CD8-positive, alpha-beta memory T cell (primary cell): ENCODE measurements around the gene RPA1. TPM values are rescaled to one million over a fixed set of nuclear protein-coding genes. Genes with fewer than 3 reads are reported as not detected.
"Not testable (repeated sequence)": the region's sequence is repeated elsewhere in the genome, so short reads cannot be mapped to it uniquely, and the experiment has no call there.

Source experiments
- CTCF ChIA-PET: fragments of 350-600 bp; sonication (Branson Sonifier 250); formaldehyde crosslinking; loops from one replicate; lab custom pipeline; 2021; ENCODE audit warnings: antibody characterized with exemption; lab: Charles Lee
- POLR2A ChIA-PET: fragments of 350-600 bp; sonication (Branson Sonifier 250); formaldehyde crosslinking; loops from one replicate; lab custom pipeline; 2021; ENCODE audit warnings: antibody characterized with exemption; lab: Charles Lee
- DNase-seq, 5 donors: peaks; one replicate each; pipeline versions ENCODE4 v3.0.0 to v3.0.0-alpha.2; 2020 to 2022; ENCODE audit warnings: mixed read lengths in 1 of 5
- H3K27ac ChIP-seq: one replicate; pipeline ENCODE4 v1.7.0; 2013; ENCODE audit warnings: low read depth, mild to moderate bottlenecking, low read length, moderate library complexity
- H3K27me3 ChIP-seq: 2 replicates; pipeline ENCODE4 v1.7.0; 2013; ENCODE audit warnings: low read length, mild to moderate bottlenecking; ENCODE audit not compliant: insufficient read depth, poor library complexity, severe bottlenecking
- H3K36me3 ChIP-seq: 2 replicates; pipeline ENCODE4 v1.7.0; 2013; ENCODE audit warnings: mild to moderate bottlenecking, low read length, moderate library complexity; ENCODE audit not compliant: insufficient read depth
- H3K4me1 ChIP-seq: 2 replicates; pipeline ENCODE4 v1.7.0; 2013; ENCODE audit warnings: mild to moderate bottlenecking, low read length, moderate library complexity; ENCODE audit not compliant: insufficient read depth
- H3K4me3 ChIP-seq: 2 replicates; pipeline ENCODE4 v1.7.0; 2013; ENCODE audit warnings: mild to moderate bottlenecking, low read length
- H3K9me3 ChIP-seq: 2 replicates; pipeline ENCODE4 v1.7.0; 2013; ENCODE audit warnings: mild to moderate bottlenecking, low read length
- H3K27ac Mint-ChIP-seq, 8 donors: one replicate each; pipeline ENCODE4 v1.8.0; 2020 to 2021; ENCODE audit warnings: mixed read lengths in 8 of 8, mild to moderate bottlenecking in 6 of 8, inconsistent platforms in 3 of 8, moderate library complexity in 3 of 8
- H3K27me3 Mint-ChIP-seq, 2 donors: one replicate each; pipeline ENCODE4 v1.8.0; 2020 to 2021; ENCODE audit warnings: mixed read lengths in 2 of 2, mild to moderate bottlenecking in 1 of 2, moderate library complexity in 1 of 2
- H3K36me3 Mint-ChIP-seq, 3 donors: one replicate each; pipeline ENCODE4 v1.8.0; 2020 to 2021; ENCODE audit warnings: mixed read lengths in 3 of 3, inconsistent platforms in 1 of 3, mild to moderate bottlenecking in 1 of 3
- H3K4me1 Mint-ChIP-seq, 3 donors: one replicate each; pipeline ENCODE4 v1.8.0; 2020 to 2021; ENCODE audit warnings: mixed read lengths in 3 of 3, inconsistent platforms in 1 of 3, mild to moderate bottlenecking in 1 of 3
- H3K4me3 Mint-ChIP-seq, 7 donors: one replicate each; pipeline ENCODE4 v1.8.0; 2020 to 2021; ENCODE audit warnings: mixed read lengths in 7 of 7, mild to moderate bottlenecking in 6 of 7, moderate library complexity in 4 of 7, inconsistent platforms in 2 of 7
- H3K9me3 Mint-ChIP-seq, 5 donors: one replicate each; pipeline ENCODE4 v1.8.0; 2020 to 2022; ENCODE audit warnings: mixed read lengths in 5 of 5, mild to moderate bottlenecking in 3 of 5, moderate library complexity in 2 of 5, inconsistent platforms in 1 of 5
- polyA plus RNA-seq: library from polyadenylated mRNA; unstranded; fragments of 300-500 nt; fragmentation: Illumina TruSeq; gene quantifications from one replicate; pipeline ENCODE4 v1.2.3, GENCODE V29; 2021
- total RNA-seq, 2 experiments: library from RNA; stranded (reverse); gene quantifications; one replicate each; pipeline ENCODE4 v1.2.3, GENCODE V29; 2021

The RPA1 gene
- total and polyA plus RNA-seq, 3 experiments from 2014 or later: 92.3 to 192 (median 168) TPM

- H3K27me3 Mint-ChIP-seq: no peaks in the 10 kb centered on the region
- H3K4me1 ChIP-seq: no peaks in the 10 kb centered on the region
Observed at GRCh38 chr17:1802429-1802828, 27.4 kb upstream of the RPA1 start.

GRCh38 chr17:1803280-1803679 lies 26.5 kb upstream of the RPA1 start:
- peaks cover 23% of the 10 kb centered on the region for H3K36me3 ChIP-seq
- Mint-ChIP-seq H3K4me1 (no peaks in the 10 kb centered on the region), H3K27ac (peak overlapping the region in 2 of 8 donors; percentile 40 to 67), H3K4me3 (no peak overlapping the region), H3K36me3 (peaks cover 0 to 57% (median 11%) of the 10 kb centered on the region in 3 donors), H3K9me3 (no peaks in the 10 kb centered on the region), H3K27me3 (no peaks in the 10 kb centered on the region)
- ChIA-PET CTCF (interaction anchor here (0.7 kb wide), 1 partner anchor 82 kb away, joined by 3 read pairs; no protein-coding TSS in a partner anchor), POLR2A (interaction anchor here (0.6 kb wide), 1 partner anchor 11 kb away, joined by 3 read pairs; no protein-coding TSS in a partner anchor)
- H3K27me3 ChIP-seq: no peaks in the 10 kb centered on the region
- no peak overlapping the region for H3K4me3 ChIP-seq
- no peak for DNase-seq
- H3K27ac ChIP-seq: no peak overlapping the region
- no peaks in the 10 kb centered on the region for H3K9me3 ChIP-seq
- no peaks in the 10 kb centered on the region for H3K4me1 ChIP-seq

More at GRCh38 chr17:1802429-1802828, 27.4 kb upstream of the RPA1 start:
- Mint-ChIP-seq H3K9me3 (no peaks in the 10 kb centered on the region), H3K36me3 (peaks cover 0 to 54% (median 9%) of the 10 kb centered on the region in 3 donors), H3K27ac (no peak overlapping the region), H3K4me3 (no peak overlapping the region), H3K4me1 (peaks cover under 1 to 2% (median under 1%) of the 10 kb centered on the region in 3 donors)
- H3K4me3 ChIP-seq: no peak overlapping the region
- H3K9me3 ChIP-seq: no peaks in the 10 kb centered on the region
- H3K36me3 ChIP-seq: peaks cover 19% of the 10 kb centered on the region
- no peak overlapping the region for H3K27ac ChIP-seq
- CTCF ChIA-PET: no interaction called here
- DNase-seq: no peak
- POLR2A ChIA-PET: interaction anchor here (1.1 kb wide), 1 partner anchor 11 kb away, joined by 4 read pairs; no protein-coding TSS in a partner anchor
- H3K27me3 ChIP-seq: no peaks in the 10 kb centered on the region

GRCh38 chr17:1807890-1808289 lies 21.9 kb upstream of the RPA1 start:
- H3K4me3 ChIP-seq: no peak overlapping the region
- peaks cover 0 to 62% (median 15%) of the 10 kb centered on the region in 3 donors for H3K36me3 Mint-ChIP-seq
- peaks cover 0 to 2% (median 0%) of the 10 kb centered on the region in 3 donors for H3K4me1 Mint-ChIP-seq
- no peaks in the 10 kb centered on the region for H3K9me3 ChIP-seq
- no peak for DNase-seq
- H3K27me3 ChIP-seq: no peaks in the 10 kb centered on the region
- H3K4me1 ChIP-seq: no peaks in the 10 kb centered on the region
- H3K4me3 Mint-ChIP-seq: no peak overlapping the region
- no peaks in the 10 kb centered on the region for H3K27me3 Mint-ChIP-seq
- ChIA-PET CTCF (no interaction called here), POLR2A (no interaction called here)
- H3K27ac ChIP-seq: no peak overlapping the region
- H3K27ac Mint-ChIP-seq: no peak overlapping the region
- peaks cover 5% of the 10 kb centered on the region for H3K36me3 ChIP-seq
- no peaks in the 10 kb centered on the region for H3K9me3 Mint-ChIP-seq

GRCh38 chr17:1808644-1809043 lies 21.2 kb upstream of the RPA1 start:
- H3K27ac Mint-ChIP-seq: no peak overlapping the region
- POLR2A ChIA-PET: no interaction called here
- H3K4me1 Mint-ChIP-seq: peaks cover 0 to 2% (median 0%) of the 10 kb centered on the region in 3 donors
- no peak for DNase-seq
- CTCF ChIA-PET: interaction anchor here (0.6 kb wide), 1 partner anchor 263 kb away, joined by 3 read pairs; no protein-coding TSS in a partner anchor
- no peaks in the 10 kb centered on the region for H3K4me1 ChIP-seq
- no peaks in the 10 kb centered on the region for H3K9me3 Mint-ChIP-seq
- H3K4me3 ChIP-seq: no peak overlapping the region
- no peaks in the 10 kb centered on the region for H3K27me3 Mint-ChIP-seq
- peaks cover 5% of the 10 kb centered on the region for H3K36me3 ChIP-seq
- no peaks in the 10 kb centered on the region for H3K9me3 ChIP-seq
- no peaks in the 10 kb centered on the region for H3K27me3 ChIP-seq
- no peak overlapping the region for H3K27ac ChIP-seq
- H3K4me3 Mint-ChIP-seq: no peak overlapping the region
- H3K36me3 Mint-ChIP-seq: peaks cover 0 to 59% (median 13%) of the 10 kb centered on the region in 3 donors

GRCh38 chr17:1809815-1810214 lies 20.0 kb upstream of the RPA1 start:
- H3K4me1 Mint-ChIP-seq, H3K27me3 ChIP-seq, H3K9me3 ChIP-seq, DNase-seq, H3K27me3 Mint-ChIP-seq, H3K4me3 ChIP-seq, H3K9me3 Mint-ChIP-seq, H3K4me3 Mint-ChIP-seq, H3K27ac ChIP-seq, POLR2A ChIA-PET, H3K4me1 ChIP-seq, H3K36me3 ChIP-seq, CTCF ChIA-PET: not testable (repeated sequence)
- H3K27ac Mint-ChIP-seq: peak overlapping the region in 2 of 8 donors; percentile 17 to 37
- H3K36me3 Mint-ChIP-seq: peaks cover 0 to 58% (median 9%) of the 10 kb centered on the region in 3 donors

GRCh38 chr17:1810450-1811103 lies 19.2 kb upstream of the RPA1 start:
- no peaks in the 10 kb centered on the region for H3K27me3 ChIP-seq
- H3K4me3 ChIP-seq: no peak overlapping the region
- ChIA-PET CTCF (interaction anchor here (1.4 kb wide), 1 partner anchor 25 kb away, joined by 3 read pairs; no protein-coding TSS in a partner anchor), POLR2A (no interaction called here)
- no peak for DNase-seq
- peak overlapping the region in 1 of 8 donors; percentile 32 for H3K27ac Mint-ChIP-seq
- no peaks in the 10 kb centered on the region for H3K9me3 ChIP-seq
- no peak overlapping the region for H3K4me3 Mint-ChIP-seq
- H3K27ac ChIP-seq: no peak overlapping the region
- H3K36me3 Mint-ChIP-seq: peaks cover 0 to 56% (median 9%) of the 10 kb centered on the region in 3 donors
- no peaks in the 10 kb centered on the region for H3K27me3 Mint-ChIP-seq
- peaks cover 5% of the 10 kb centered on the region for H3K36me3 ChIP-seq
- H3K4me1 ChIP-seq: no peaks in the 10 kb centered on the region
- no peaks in the 10 kb centered on the region for H3K9me3 Mint-ChIP-seq
- H3K4me1 Mint-ChIP-seq: peaks cover 0 to 2% (median 0%) of the 10 kb centered on the region in 3 donors

GRCh38 chr17:1813088-1813487 lies 16.7 kb upstream of the RPA1 start:
- Mint-ChIP-seq H3K9me3 (no peaks in the 10 kb centered on the region), H3K27me3 (no peaks in the 10 kb centered on the region), H3K4me3 (no peak overlapping the region), H3K36me3 (peaks cover 0 to 49% (median 7%) of the 10 kb centered on the region in 3 donors), H3K4me1 (peaks cover 0 to 3% (median 3%) of the 10 kb centered on the region in 3 donors), H3K27ac (peak overlapping the region in 3 of 8 donors; percentile 8 to 78 (median 36))
- no peaks in the 10 kb centered on the region for H3K4me1 ChIP-seq
- H3K27ac ChIP-seq: no peak overlapping the region
- CTCF ChIA-PET: no interaction called here
- H3K9me3 ChIP-seq: no peaks in the 10 kb centered on the region
- POLR2A ChIA-PET: interaction anchor here (0.9 kb wide), 1 partner anchor 11 kb away, joined by 4 read pairs; no protein-coding TSS in a partner anchor
- no peak overlapping the region for H3K4me3 ChIP-seq
- no peaks in the 10 kb centered on the region for H3K27me3 ChIP-seq
- no peak for DNase-seq
- H3K36me3 ChIP-seq: peaks cover 3% of the 10 kb centered on the region
